Tibial artery (tissue), 4 donors: ENCODE data around the gene ZBTB2.
"Not testable (repeated sequence)": the region's sequence is repeated elsewhere in the genome, so short reads cannot be mapped to it uniquely, and the experiment has no call there.

Experiments used
- DNase-seq, 2 donors: peaks; one replicate each; pipeline ENCODE4 v3.0.0-alpha.2; 2019
- H3K27ac ChIP-seq, 2 donors: fragments of 200-600 bp; sonication (generic) in 1 of 2; 1 replicate in 1 of 2; 2 replicates in 1 of 2; pipeline ENCODE4 v1.5.1; 2018 to 2019; ENCODE audit warnings: mild to moderate bottlenecking in 1 of 2
- H3K27me3 ChIP-seq, 2 donors: fragments of 200-600 bp; sonication (generic) in 1 of 2; one replicate each; pipeline versions ENCODE4 v1.5.1 to v1.6.0; 2016 to 2019
- H3K36me3 ChIP-seq, 3 donors: fragments of 200-600 bp; sonication (generic) in 2 of 3; one replicate each; pipeline ENCODE4 v1.5.1; 2016 to 2019; ENCODE audit warnings: mild to moderate bottlenecking in 2 of 3
- H3K4me1 ChIP-seq, 4 donors: fragments of 200-600 bp; sonication (generic) in 2 of 4; 1 replicate in 3 of 4; 2 replicates in 1 of 4; pipeline ENCODE4 v1.5.1; 2016 to 2019
- H3K4me3 ChIP-seq, 2 donors: fragments of 200-600 bp; sonication (generic) in 1 of 2; 1 replicate in 1 of 2; 2 replicates in 1 of 2; pipeline ENCODE4 v1.5.1; 2018 to 2019; ENCODE audit warnings: mild to moderate bottlenecking in 2 of 2
- H3K9me3 ChIP-seq, 3 donors: fragments of 200-600 bp; sonication (generic) in 1 of 3; one replicate each; pipeline ENCODE4 v1.5.1; 2016 to 2019
- CTCF ChIP-seq, 2 experiments: fragments of 200-600 bp in 1 of 2; fragments of 450-650 bp in 1 of 2; IDR thresholded peaks; one replicate each; pipeline ENCODE4 v1.5.1; 2017 to 2019; ENCODE audit warnings: antibody characterized with exemption in 2 of 2, mild to moderate bottlenecking in 1 of 2, moderate library complexity in 1 of 2
- intact Hi-C: fragments of 100-400 bp; cut with DNase I; formaldehyde crosslinking; loops from one replicate; pipeline ENCODE4 v1.15.0; 2023; ENCODE audit warnings: low total_unique reads

ZBTB2 gene

GRCh38 chr6:151357758-151358436, 33.5 kb downstream of the ZBTB2 start:
- Histone ChIP-seq H3K36me3 (peaks cover 15 to 27% (median 17%) of the 10 kb centered on the region in 3 donors), H3K4me1 (peaks cover 0 to 6% (median 0%) of the 10 kb centered on the region in 4 donors)

GRCh38 chr6:151356983-151357382, 34.4 kb downstream of the ZBTB2 start:
- Histone ChIP-seq H3K36me3 (peaks cover 9 to 18% (median 9%) of the 10 kb centered on the region in 3 donors), H3K27ac (peak overlapping the region in 1 of 2 donors; percentile 0)
- DNase-seq, intact Hi-C loops, H3K4me3 ChIP-seq, H3K4me1 ChIP-seq, H3K27me3 ChIP-seq, H3K9me3 ChIP-seq: not testable (repeated sequence)

More at GRCh38 chr6:151357758-151358436, 33.5 kb downstream of the ZBTB2 start:
- Histone ChIP-seq H3K9me3 (no peaks in the 10 kb centered on the region), H3K27ac (no peak overlapping the region), H3K27me3 (no peaks in the 10 kb centered on the region), H3K4me3 (no peak overlapping the region)
- TF ChIP-seq CTCF (IDR thresholded peaks at IDR 0.05): no peak
- DNase-seq: no peak
- intact Hi-C loops: no loop called here

- TF ChIP-seq CTCF (IDR thresholded peaks at IDR 0.05): no peak
- intact Hi-C loops: no loop called here
- Histone ChIP-seq H3K27ac (no peak overlapping the region), H3K4me1 (peaks cover 0 to 6% (median 0%) of the 10 kb centered on the region in 4 donors), H3K9me3 (no peaks in the 10 kb centered on the region), H3K27me3 (no peaks in the 10 kb centered on the region), H3K4me3 (no peak overlapping the region), H3K36me3 (peaks cover 0 to 22% (median 20%) of the 10 kb centered on the region in 3 donors)
- DNase-seq: no peak
Measured at GRCh38 chr6:151353795-151354194, 37.6 kb downstream of the ZBTB2 start.

GRCh38 chr6:151352410-151353396, 38.7 kb downstream of the ZBTB2 start:
- DNase-seq: no peak
- H3K4me3 ChIP-seq: no peak overlapping the region
- H3K27me3 ChIP-seq: no peaks in the 10 kb centered on the region
- intact Hi-C loops: no loop called here
- H3K36me3 ChIP-seq: peaks cover 0 to 22% (median 22%) of the 10 kb centered on the region in 3 donors
- no peak for TF ChIP-seq CTCF (IDR thresholded peaks at IDR 0.05)
- H3K4me1 ChIP-seq: peaks cover 0 to 6% (median 0%) of the 10 kb centered on the region in 4 donors
- H3K9me3 ChIP-seq: no peaks in the 10 kb centered on the region
- H3K27ac ChIP-seq: no peak overlapping the region

GRCh38 chr6:151351731-151352130, 39.6 kb downstream of the ZBTB2 start:
- H3K27me3 ChIP-seq: no peaks in the 10 kb centered on the region
- no peak overlapping the region for H3K27ac ChIP-seq
- DNase-seq: no peak
- TF ChIP-seq CTCF (IDR thresholded peaks at IDR 0.05): no peak
- H3K36me3 ChIP-seq: peaks cover 0 to 22% (median 22%) of the 10 kb centered on the region in 3 donors
- H3K9me3 ChIP-seq: no peaks in the 10 kb centered on the region
- intact Hi-C loops: no loop called here
- H3K4me1 ChIP-seq: peaks cover 0 to 4% (median 0%) of the 10 kb centered on the region in 4 donors
- H3K4me3 ChIP-seq: no peak overlapping the region
